Measurements from ENCODE around the gene RIPOR2. TPM values are rescaled to one million over a fixed set of nuclear protein-coding genes. Genes with fewer than 3 reads are reported as not detected.

The RIPOR2 gene
- total and polyA plus RNA-seq, 2 of the 13 experiments (the other 11 are each of a cell fraction or from before 2014, with no cell fraction given): 0.02 to 0.05 TPM

DNA sequence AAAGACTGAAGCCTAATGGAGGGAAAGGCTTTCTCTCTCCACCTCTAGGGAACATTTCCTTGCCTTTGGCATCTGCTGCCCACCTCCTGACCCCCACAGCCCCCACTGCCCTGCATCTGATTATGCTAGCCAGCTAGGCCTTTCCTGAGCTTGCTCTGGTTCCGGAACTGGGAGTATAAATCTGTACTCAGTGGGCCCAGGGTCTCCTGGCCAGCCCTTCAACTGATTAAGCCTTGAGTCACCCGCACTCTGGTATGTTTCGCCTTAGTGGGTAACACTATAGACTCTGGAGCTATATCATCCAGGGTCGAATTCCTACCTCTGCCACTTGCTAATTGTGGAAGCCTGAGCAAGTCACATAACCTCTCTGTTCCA is 45.6 kb upstream of the RIPOR2 start (continued):
- TF ChIP-seq REST (IDR thresholded peaks at IDR 0.05; ENCODE audit: borderline replicate concordance in 1 of 2, low read depth in 1 of 2, low read length in 2 of 2) (no peak), HMG20A (CRISPR knock-in tag; IDR thresholded peaks at IDR 0.05; ENCODE audit: borderline replicate concordance) (no peak), ZSCAN21 (CRISPR knock-in tag; IDR thresholded peaks at IDR 0.05; ENCODE audit: borderline replicate concordance) (no peak), ZNF615 (CRISPR knock-in tag; IDR thresholded peaks at IDR 0.05; ENCODE audit: borderline replicate concordance) (no peak), EEA1 (CRISPR knock-in tag; IDR thresholded peaks at IDR 0.05; ENCODE audit: borderline replicate concordance) (no peak), SOX13 (IDR thresholded peaks at IDR 0.05) (no peak), SOX13 (CRISPR knock-in tag; conservative IDR thresholded peaks at IDR 0.05 in 1 of 2, IDR thresholded peaks at IDR 0.05 in 1 of 2) (no peak), SMAD1 (CRISPR knock-in tag; IDR thresholded peaks at IDR 0.05; ENCODE audit: borderline replicate concordance, low read depth) (no peak)
